Subcutaneous adipose tissue (tissue), 4 donors: ENCODE measurements around the gene NRN1L. TPM values are rescaled to one million over a fixed set of nuclear protein-coding genes. Genes with fewer than 3 reads are reported as not detected.

Experiments
- total RNA-seq, 4 donors: library from RNA; depleted of rRNA; stranded (reverse); fragments of >200 nt; gene quantifications; one replicate each; pipeline ENCODE4 v1.1.0, GENCODE V29; 2016
- TF ChIP-seq, protein P1 (sequence below): fragments of 450-650 bp; IDR thresholded peaks from one replicate; pipeline ENCODE4 v1.5.1; 2016; ENCODE audit warnings: low read depth, mild to moderate bottlenecking, control low read depth, antibody characterized with exemption, moderate library complexity

NRN1L gene
- 1 to 10 TPM in 3 of 4 donors, not detected in 1; 1.3 to 7.2 (median 2.5) TPM for total RNA-seq

DNA sequence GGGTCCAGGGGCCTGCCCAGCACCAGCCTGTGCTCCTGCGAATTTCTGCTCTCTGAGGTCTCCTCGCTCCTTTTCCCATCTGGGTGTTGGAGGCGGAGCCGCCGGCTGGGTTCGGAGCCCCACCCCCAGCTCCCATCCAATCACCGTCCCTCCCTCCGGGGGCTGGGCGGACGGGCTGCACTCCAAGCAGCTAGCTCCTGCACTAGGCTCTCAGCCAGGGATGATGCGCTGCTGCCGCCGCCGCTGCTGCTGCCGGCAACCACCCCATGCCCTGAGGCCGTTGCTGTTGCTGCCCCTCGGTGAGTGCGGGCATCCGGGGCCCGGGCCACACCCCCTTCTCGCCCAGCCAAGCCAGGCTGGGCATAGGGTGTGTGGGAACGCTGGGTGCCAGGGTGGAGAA, at the start of gene NRN1L:
Gene NRN1L (plus strand): TSS at position 202 of the 400 bp plus-strand sequence. CDS start 19 bp downstream, at position 221.
- TF ChIP-seq, protein P1, sequence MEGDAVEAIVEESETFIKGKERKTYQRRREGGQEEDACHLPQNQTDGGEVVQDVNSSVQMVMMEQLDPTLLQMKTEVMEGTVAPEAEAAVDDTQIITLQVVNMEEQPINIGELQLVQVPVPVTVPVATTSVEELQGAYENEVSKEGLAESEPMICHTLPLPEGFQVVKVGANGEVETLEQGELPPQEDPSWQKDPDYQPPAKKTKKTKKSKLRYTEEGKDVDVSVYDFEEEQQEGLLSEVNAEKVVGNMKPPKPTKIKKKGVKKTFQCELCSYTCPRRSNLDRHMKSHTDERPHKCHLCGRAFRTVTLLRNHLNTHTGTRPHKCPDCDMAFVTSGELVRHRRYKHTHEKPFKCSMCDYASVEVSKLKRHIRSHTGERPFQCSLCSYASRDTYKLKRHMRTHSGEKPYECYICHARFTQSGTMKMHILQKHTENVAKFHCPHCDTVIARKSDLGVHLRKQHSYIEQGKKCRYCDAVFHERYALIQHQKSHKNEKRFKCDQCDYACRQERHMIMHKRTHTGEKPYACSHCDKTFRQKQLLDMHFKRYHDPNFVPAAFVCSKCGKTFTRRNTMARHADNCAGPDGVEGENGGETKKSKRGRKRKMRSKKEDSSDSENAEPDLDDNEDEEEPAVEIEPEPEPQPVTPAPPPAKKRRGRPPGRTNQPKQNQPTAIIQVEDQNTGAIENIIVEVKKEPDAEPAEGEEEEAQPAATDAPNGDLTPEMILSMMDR, result no peak

DNA sequence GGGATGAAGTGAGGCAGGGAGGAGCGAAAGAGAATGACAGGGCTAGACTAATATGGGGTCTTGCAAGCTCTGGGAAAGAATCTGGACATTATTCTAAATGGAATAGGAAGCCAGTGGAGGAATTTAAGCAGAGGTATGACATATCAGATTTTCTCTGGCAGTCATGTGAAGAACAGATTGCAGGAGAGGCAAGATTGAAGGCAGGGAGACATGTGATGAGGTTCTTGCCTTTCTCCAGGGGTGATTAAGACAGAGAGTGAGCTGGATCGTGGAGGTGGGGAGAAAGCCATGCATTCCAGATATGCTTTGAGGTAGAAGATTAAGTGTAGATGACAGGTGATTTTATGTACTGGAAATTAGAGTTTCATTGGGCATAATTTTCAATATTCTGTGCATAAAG, 46.9 kb upstream of the NRN1L start:
- TF ChIP-seq, protein P1, result no peak

DNA sequence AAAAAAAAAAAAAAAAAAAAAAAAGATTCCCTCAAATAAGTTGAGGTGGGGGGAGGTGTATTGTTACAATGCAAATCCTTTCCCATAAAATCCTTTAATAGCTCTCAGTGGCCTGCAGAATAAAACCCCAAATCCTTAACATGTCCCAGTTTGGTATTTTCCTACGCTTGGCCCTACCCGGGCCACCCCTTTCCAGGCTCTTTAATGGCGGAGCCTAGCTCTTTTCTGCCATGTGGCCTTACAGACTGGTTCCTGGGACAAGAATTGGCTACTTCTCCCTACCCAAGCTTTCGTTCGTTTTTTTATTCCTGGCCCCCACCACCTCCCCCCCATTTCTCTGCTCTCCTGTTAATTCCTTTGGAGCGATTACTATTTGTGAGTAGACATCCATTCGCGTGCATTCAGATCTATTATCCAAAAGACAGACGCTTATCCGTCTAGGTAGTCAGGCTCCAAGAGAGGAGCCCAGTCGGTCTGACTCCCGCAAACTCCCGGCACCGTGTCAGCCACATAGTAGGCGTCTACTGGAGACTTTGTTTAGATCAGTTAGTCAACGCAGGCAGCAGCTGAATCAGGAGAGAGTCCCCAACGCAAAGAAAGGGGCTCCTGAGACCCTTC, 43.4 kb upstream of the NRN1L start:
- TF ChIP-seq, protein P1, result no peak

DNA sequence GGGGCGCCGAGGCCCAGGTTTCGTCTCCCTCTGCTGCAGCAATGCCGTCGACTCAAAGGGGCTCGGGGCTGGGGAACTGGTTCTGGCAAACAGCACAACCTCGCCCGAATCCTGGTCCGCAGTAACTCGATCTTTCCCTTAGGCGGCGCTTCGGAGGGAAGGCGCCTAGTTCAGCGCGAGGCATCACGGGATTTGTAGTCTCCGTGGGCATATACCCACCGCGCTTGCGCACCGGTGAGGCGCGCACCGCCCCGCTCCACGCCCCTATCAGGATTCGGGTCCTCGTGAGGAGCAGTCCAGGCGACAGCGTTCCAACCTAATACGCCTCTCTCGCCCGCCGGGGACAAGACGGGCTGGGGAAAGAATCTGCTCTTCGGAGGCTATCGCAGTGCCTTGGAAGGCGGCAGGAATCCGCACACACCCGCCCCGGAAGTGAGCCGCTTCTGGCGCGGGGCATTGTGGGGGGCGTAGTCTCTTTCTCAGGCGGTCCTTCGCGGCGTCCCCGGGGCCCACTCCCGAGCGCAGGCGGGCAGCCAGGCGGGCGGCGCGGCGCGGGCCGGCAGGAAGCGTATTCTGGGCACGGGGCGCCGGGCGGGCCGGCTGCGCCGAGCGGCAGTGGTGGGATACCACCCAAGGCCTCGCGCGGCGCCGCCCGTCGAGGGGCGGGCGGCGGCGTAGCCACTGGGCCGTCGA, 42.7 kb upstream of the NRN1L start, which contains the start of gene THAP11:
Gene THAP11 (plus strand): TSS at position 505 of the 693 bp plus-strand sequence. CDS start 235 bp downstream, outside the sequence.
- TF ChIP-seq, protein P1, result no peak

DNA sequence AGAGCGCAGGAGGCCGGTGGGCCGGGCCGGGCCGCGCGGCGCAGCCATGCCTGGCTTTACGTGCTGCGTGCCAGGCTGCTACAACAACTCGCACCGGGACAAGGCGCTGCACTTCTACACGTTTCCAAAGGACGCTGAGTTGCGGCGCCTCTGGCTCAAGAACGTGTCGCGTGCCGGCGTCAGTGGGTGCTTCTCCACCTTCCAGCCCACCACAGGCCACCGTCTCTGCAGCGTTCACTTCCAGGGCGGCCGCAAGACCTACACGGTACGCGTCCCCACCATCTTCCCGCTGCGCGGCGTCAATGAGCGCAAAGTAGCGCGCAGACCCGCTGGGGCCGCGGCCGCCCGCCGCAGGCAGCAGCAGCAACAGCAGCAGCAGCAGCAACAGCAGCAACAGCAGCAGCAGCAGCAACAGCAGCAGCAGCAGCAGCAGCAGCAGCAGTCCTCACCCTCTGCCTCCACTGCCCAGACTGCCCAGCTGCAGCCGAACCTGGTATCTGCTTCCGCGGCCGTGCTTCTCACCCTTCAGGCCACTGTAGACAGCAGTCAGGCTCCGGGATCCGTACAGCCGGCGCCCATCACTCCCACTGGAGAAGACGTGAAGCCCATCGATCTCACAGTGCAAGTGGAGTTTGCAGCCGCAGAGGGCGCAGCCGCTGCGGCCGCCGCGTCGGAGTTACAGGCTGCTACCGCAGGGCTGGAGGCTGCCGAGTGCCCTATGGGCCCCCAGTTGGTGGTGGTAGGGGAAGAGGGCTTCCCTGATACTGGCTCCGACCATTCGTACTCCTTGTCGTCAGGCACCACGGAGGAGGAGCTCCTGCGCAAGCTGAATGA, 42.0 kb upstream of the NRN1L start:
- TF ChIP-seq, protein P1, result no peak

DNA sequence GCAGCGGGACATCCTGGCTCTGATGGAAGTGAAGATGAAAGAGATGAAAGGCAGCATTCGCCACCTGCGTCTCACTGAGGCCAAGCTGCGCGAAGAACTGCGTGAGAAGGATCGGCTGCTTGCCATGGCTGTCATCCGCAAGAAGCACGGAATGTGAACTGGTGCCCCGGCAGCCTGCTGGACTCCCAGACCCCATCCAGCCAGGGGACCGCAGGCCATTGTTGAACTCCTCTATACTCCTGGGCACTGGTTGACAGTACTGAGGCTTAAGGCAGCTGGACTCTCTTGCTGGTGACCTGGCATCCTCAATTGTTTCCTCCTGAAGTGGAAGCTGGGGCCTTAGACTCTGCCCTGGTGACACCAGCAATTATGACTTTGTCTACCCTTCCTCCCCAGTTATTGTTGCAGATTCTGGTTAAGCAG, 41.3 kb upstream of the NRN1L start:
- TF ChIP-seq, protein P1, result no peak

DNA sequence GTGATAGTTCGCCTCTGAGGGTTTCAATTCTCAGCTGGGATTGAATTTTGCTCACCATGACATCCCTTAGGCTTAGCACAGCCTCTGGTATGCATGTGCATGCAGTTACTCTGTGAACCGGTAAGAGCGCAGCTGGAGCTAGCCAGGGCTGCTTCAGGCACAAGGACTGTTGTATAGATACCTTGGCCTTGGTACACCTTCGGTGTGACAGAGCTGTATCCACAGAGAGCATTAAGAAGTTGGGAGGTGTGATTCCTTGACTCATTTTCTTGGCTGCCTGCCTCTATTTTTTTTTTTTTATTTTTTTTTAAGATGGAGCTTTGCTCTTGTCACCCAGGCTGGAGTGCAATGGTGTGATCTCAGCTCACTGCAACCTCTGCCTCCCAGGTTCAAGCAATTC, 40.2 kb upstream of the NRN1L start:
- TF ChIP-seq, protein P1, result no peak
